Measurements from ENCODE around the gene NFIA. TPM values are rescaled to one million over a fixed set of nuclear protein-coding genes. Genes with fewer than 3 reads are reported as not detected.

Gene NFIA
- total and polyA plus RNA-seq, 12 donors = 11.2 to 117 (median 92.5) TPM

- intact Hi-C loops (cut with DNase I) = no loop called here
- H3K4me1 ChIP-seq = peaks cover 3 to 86% (median 72%) of the 10 kb centered on the region in 9 donors
- no peak for ATAC-seq
Measured at GRCh38 chr1:61190153-61190552, 107.8 kb downstream of the NFIA start.

GRCh38 chr1:61190618-61191432 is 108.5 kb downstream of the NFIA start:
- peaks cover 0 to 86% (median 68%) of the 10 kb centered on the region in 9 donors for H3K4me1 ChIP-seq
- H3K9me3 ChIP-seq = no peaks in the 10 kb centered on the region
- no peak for TF ChIP-seq CTCF (IDR thresholded peaks at IDR 0.05)
- 48 to 58% methylated on average over 5 of the region's 5 CpGs for WGBS, 2 donors
- no peak for DNase-seq
- no peaks in the 10 kb centered on the region for H3K36me3 ChIP-seq
- peak in 2 of 8 donors; percentile 5 to 18 for ATAC-seq
- intact Hi-C loops (cut with DNase I) = no loop called here
- no peak overlapping the region for H3K4me3 ChIP-seq
- no peaks in the 10 kb centered on the region for H3K27me3 ChIP-seq
- H3K27ac ChIP-seq = peak overlapping the region in 6 of 10 donors; percentile 28 to 66 (median 52)

More at GRCh38 chr1:61190153-61190552, 107.8 kb downstream of the NFIA start:
- Histone ChIP-seq H3K27me3 (no peaks in the 10 kb centered on the region), H3K4me3 (no peak overlapping the region), H3K36me3 (no peaks in the 10 kb centered on the region), H3K9me3 (no peaks in the 10 kb centered on the region), H3K27ac (peak overlapping the region in 2 of 10 donors; percentile 51 to 59)
- DNase-seq = no peak
- no peak for TF ChIP-seq CTCF (IDR thresholded peaks at IDR 0.05)
- 95 to 97% methylated on average over 4 of the region's 4 CpGs for WGBS, 2 donors

GRCh38 chr1:61191433-61191720 is 109.0 kb downstream of the NFIA start:
- Histone ChIP-seq H3K36me3 (no peaks in the 10 kb centered on the region), H3K9me3 (no peaks in the 10 kb centered on the region), H3K27me3 (no peaks in the 10 kb centered on the region), H3K4me1 (peaks cover 0 to 83% (median 63%) of the 10 kb centered on the region in 9 donors), H3K27ac (peak overlapping the region in 7 of 10 donors; percentile 15 to 66 (median 51)), H3K4me3 (no peak overlapping the region)
- ATAC-seq (peak in 5 of 8 donors; percentile 23 to 41 (median 40)), DNase-seq (no peak)
- TF ChIP-seq CTCF (IDR thresholded peaks at IDR 0.05) = no peak
- WGBS, 2 donors = 55 to 79% methylated on average over 1 of the region's 1 CpG
- intact Hi-C loops (cut with DNase I) = no loop called here

- Histone ChIP-seq H3K27me3 (no peaks in the 10 kb centered on the region), H3K4me3 (no peak overlapping the region), H3K36me3 (no peaks in the 10 kb centered on the region), H3K9me3 (no peaks in the 10 kb centered on the region), H3K27ac (peak overlapping the region in 5 of 10 donors; percentile 2 to 59 (median 7)), H3K4me1 (peaks cover 0 to 69% (median 49%) of the 10 kb centered on the region in 9 donors)
- intact Hi-C loops (cut with DNase I) = no loop called here
- TF ChIP-seq CTCF (IDR thresholded peaks at IDR 0.05) = no peak
- DNase-seq = no peak
- 66 to 68% methylated on average over 6 of the region's 6 CpGs for WGBS, 2 donors
- peak in 2 of 8 donors; percentile 27 to 37 for ATAC-seq
Measured at GRCh38 chr1:61192663-61193330, 110.4 kb downstream of the NFIA start.
